B cell (primary cell): ENCODE results near the gene EXOC4.

Experiments used
- EZH2 ChIP-seq: IDR thresholded peaks from 2 replicates; pipeline ENCODE4 v1.6.1; 2012; ENCODE audit warnings: borderline replicate concordance, low read depth, mild to moderate bottlenecking, moderate library complexity, low read length; ENCODE audit not compliant: insufficient read depth, poor library complexity, severe bottlenecking
- TF ChIP-seq, protein P1 (sequence below): fragments of 200-600 bp; IDR thresholded peaks from one replicate; pipeline ENCODE4 v1.8.0; 2022; ENCODE audit warnings: antibody characterized with exemption, mild to moderate bottlenecking

DNA sequence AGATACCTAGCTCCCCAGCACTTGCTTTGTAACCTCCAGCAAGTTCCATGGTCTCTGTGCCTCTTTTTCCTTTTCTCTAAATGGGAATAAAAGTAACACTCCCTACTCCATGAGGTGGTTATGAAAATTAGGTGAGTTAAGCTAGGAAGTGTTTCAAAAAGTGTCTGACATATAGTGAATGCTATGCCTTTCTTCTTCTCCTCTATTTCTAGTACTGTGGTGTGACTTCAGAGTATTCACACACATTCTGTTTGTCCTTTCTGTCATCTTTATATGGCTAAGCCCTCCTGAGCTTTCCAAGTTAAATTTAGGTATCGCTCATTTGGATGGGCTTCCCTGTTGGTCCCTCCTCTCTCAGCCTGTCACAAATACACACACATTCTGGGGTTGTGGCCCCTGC lies 229.7 kb downstream of the EXOC4 start:
- TF ChIP-seq, protein P1, sequence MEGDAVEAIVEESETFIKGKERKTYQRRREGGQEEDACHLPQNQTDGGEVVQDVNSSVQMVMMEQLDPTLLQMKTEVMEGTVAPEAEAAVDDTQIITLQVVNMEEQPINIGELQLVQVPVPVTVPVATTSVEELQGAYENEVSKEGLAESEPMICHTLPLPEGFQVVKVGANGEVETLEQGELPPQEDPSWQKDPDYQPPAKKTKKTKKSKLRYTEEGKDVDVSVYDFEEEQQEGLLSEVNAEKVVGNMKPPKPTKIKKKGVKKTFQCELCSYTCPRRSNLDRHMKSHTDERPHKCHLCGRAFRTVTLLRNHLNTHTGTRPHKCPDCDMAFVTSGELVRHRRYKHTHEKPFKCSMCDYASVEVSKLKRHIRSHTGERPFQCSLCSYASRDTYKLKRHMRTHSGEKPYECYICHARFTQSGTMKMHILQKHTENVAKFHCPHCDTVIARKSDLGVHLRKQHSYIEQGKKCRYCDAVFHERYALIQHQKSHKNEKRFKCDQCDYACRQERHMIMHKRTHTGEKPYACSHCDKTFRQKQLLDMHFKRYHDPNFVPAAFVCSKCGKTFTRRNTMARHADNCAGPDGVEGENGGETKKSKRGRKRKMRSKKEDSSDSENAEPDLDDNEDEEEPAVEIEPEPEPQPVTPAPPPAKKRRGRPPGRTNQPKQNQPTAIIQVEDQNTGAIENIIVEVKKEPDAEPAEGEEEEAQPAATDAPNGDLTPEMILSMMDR, result no peak
- TF ChIP-seq EZH2, result no peak
